Eye (tissue), 1 donor: ENCODE results near the gene ANGEL1.
A peak's percentile ranks its signal among the peaks of the same experiment; 100 is the strongest.

Source experiments
- DNase-seq: peaks from one replicate; pipeline ENCODE4 v3.0.0-alpha.2; 2015

ANGEL1 gene

GRCh38 chr14:76820700-76821099 lies 8.0 kb upstream of the ANGEL1 start:
- no peak for DNase-seq

- DNase-seq = peak; percentile 17
Observed at GRCh38 chr14:76814726-76815645, 2.3 kb upstream of the ANGEL1 start.

GRCh38 chr14:76812093-76812421 lies 625 bp downstream of the ANGEL1 start:
- DNase-seq = no peak

- peak; percentile 28 for DNase-seq
Observed at GRCh38 chr14:76811561-76811960, 1.1 kb downstream of the ANGEL1 start.

- DNase-seq = peak; percentile 41
Observed at GRCh38 chr14:76810953-76811400, 1.7 kb downstream of the ANGEL1 start.

- DNase-seq = no peak
Observed at GRCh38 chr14:76810525-76810924, 2.2 kb downstream of the ANGEL1 start.

- no peak for DNase-seq
Observed at GRCh38 chr14:76808990-76809389, 3.7 kb downstream of the ANGEL1 start.

GRCh38 chr14:76808011-76808410 lies 4.7 kb downstream of the ANGEL1 start:
- no peak for DNase-seq

- no peak for DNase-seq
Observed at GRCh38 chr14:76806446-76806845, 6.2 kb downstream of the ANGEL1 start.

- DNase-seq = no peak
Observed at GRCh38 chr14:76793956-76794355, 18.7 kb downstream of the ANGEL1 start.

GRCh38 chr14:76793324-76793723 lies 19.4 kb downstream of the ANGEL1 start:
- DNase-seq = no peak

GRCh38 chr14:76792422-76792821 lies 20.3 kb downstream of the ANGEL1 start:
- DNase-seq = no peak

- no peak for DNase-seq
Observed at GRCh38 chr14:76786601-76787000, 26.1 kb downstream of the ANGEL1 start.

- peak; percentile 92 for DNase-seq
Observed at GRCh38 chr14:76784881-76785280, 27.8 kb downstream of the ANGEL1 start.

- no peak for DNase-seq
Observed at GRCh38 chr14:76784266-76784874, 28.3 kb downstream of the ANGEL1 start.

GRCh38 chr14:76782885-76783566 lies 29.7 kb downstream of the ANGEL1 start:
- DNase-seq = no peak

- no peak for DNase-seq
Observed at GRCh38 chr14:76782115-76782884, 30.4 kb downstream of the ANGEL1 start.

- no peak for DNase-seq
Observed at GRCh38 chr14:76781648-76782051, 31.0 kb downstream of the ANGEL1 start.

GRCh38 chr14:76780875-76781647 lies 31.6 kb downstream of the ANGEL1 start:
- DNase-seq = no peak

- DNase-seq = no peak
Observed at GRCh38 chr14:76780360-76780759, 32.3 kb downstream of the ANGEL1 start.

- DNase-seq = no peak
Observed at GRCh38 chr14:76780058-76780345, 32.7 kb downstream of the ANGEL1 start.
